Fibroblast of skin of abdomen (primary cell): ENCODE data around the gene BMP7.

Source experiments
- DNase-seq: peaks from one replicate; pipeline ENCODE4 v3.0.0-alpha.2; 2013

The BMP7 gene

GRCh38 chr20:57189713-57190112 is 76.7 kb downstream of the BMP7 start:
- no peak for DNase-seq

DNA sequence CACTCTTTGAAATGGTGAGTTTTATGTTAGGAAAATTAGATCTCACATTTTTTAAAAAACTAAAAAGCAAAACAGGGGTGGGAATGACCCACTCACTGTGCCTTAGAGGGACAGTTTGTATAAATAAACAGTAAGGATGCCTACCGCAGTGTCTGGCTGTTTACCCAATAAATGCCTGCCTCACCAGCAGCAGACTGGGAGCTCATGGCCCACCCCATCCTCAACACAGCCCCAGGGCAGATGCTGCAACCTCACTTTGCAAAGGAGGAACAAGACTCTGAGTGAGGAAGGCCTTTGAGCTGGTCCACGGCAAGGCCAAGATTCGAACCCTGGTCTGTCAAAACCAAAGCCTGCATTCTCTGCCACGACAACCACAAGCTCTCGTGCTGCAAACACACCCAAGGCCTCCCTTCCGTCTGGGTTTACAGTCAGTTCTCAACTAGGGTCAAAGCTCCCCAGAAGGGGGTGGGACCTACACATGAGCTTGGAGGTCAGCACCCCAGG is 77.8 kb downstream of the BMP7 start:
- no peak for DNase-seq

- DNase-seq: no peak
These were observed 78.4 kb downstream of the BMP7 start for GRCh38 chr20:57188056-57188455.

GRCh38 chr20:57187068-57187634 is 79.3 kb downstream of the BMP7 start:
- DNase-seq: no peak

GRCh38 chr20:57186192-57186591 is 80.2 kb downstream of the BMP7 start:
- DNase-seq: no peak

GRCh38 chr20:57185188-57185743 is 81.2 kb downstream of the BMP7 start:
- no peak for DNase-seq

GRCh38 chr20:57183457-57184009 is 82.9 kb downstream of the BMP7 start:
- no peak for DNase-seq

- DNase-seq: no peak
These were observed 84.8 kb downstream of the BMP7 start for GRCh38 chr20:57181639-57182038.

DNA sequence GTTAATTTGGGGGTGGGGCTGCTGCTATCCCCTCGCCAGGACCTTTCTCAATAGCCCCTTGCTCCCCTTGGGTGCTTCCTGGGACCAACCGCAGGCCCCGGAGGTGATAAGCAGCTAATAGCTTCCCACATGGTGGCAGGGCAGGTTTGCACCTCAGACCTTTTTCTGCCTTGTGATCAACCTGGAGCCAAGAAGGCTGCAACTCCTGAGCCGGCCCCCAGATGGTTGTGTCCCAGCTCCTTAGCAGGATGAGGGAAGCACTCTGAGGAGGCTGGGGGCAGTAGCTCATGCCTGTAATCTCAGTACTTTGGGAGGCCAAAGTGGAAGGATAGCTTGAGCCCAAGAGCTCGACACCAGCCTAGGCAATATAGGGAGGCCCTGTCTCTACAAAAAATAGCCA is 85.5 kb downstream of the BMP7 start:
- no peak for DNase-seq

DNA sequence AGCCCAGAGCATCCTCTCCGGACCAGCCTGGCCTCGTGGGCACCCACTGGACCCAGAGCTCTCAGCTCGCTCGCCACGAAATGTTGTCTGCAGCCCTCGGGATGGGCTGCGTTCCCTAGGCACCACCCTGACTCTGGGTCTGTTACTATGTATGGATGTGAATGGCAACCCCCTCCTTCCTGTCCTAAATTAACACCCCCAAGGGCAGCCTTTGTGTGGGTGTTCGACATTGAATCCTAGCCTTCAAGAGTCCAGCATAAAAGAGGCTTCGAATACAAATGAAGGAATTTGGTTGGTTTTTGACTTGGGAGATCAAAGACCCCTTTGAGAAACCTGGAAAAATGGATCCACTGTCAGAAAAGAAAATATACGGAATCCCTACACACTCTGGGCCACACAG is 86.1 kb downstream of the BMP7 start:
- DNase-seq: no peak

DNA sequence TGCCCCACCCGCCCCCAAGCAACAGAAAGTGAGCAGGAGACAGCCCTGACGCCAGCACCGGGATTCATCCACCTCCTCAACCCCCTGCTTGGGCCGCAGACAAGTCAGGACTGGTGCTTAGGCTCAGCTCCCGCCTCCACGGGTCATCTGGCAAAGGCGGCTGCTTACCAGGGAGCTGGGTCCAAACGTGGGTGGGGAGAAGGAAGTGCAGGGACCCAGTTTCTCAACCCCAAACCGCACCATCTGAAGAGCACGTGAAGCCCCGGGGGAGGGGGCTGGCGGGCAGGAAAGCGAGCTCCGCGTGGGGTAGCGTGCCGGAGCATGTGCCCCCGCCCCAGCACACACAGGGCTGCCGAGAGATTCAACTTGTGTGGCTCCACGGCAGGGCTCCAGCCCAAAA is 87.2 kb downstream of the BMP7 start:
- peak; percentile 7 for DNase-seq

GRCh38 chr20:57178582-57179111 is 87.8 kb downstream of the BMP7 start:
- no peak for DNase-seq

DNA sequence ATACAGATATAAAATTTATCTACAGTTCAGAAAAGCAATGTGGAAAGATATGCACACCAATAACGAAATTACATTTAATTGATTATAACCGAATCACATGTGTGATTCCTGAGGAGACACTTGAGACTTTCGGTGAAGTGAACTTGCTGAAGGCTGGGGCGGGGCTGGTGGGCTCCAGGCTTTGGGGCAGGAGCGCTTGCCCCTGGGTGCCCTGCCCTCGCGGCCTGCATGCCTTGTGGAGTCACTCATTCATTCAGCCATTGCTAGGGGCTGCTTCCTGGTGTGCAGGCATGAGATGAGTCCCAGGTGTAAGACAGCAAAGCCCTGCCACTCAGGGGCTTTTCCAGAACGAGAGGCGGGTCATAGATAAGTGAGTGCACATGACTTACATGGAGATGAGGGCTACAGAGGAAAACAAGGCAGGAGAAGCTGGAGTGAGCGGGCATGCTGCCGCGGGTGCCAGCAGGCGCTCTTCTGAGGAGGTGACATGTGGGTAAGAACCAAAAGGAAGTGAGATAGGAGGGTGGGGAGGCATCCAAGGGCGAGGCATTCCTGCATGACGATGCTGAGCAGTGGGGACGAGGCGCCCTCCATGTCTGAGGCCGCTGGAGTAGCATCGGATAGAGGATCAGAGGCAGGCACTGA is 88.7 kb downstream of the BMP7 start:
- no peak for DNase-seq

DNA sequence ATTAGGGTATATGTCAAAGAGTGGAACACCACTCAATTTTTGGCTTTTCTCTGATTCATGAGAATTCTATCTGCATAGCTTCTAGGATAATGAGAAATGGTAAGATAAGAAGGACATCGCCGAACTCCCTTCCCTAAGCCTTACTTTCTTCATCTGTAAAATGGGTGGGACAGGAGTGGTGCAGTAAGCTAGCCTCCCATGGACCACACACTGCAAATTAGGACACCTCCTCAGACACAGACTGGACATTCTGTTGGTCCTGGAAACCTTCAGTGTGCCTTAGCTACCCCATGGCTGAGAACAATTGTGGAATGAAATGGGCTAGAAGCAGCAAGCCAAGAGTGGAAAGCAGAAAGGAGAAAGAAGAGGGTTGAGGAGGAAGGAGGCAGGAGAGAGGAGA is 89.6 kb downstream of the BMP7 start:
- no peak for DNase-seq

GRCh38 chr20:57175397-57176010 is 90.9 kb downstream of the BMP7 start:
- DNase-seq: no peak

GRCh38 chr20:57174737-57175136 is 91.7 kb downstream of the BMP7 start:
- DNase-seq: no peak

- no peak for DNase-seq
These were observed 92.5 kb downstream of the BMP7 start for GRCh38 chr20:57173986-57174385.

DNA sequence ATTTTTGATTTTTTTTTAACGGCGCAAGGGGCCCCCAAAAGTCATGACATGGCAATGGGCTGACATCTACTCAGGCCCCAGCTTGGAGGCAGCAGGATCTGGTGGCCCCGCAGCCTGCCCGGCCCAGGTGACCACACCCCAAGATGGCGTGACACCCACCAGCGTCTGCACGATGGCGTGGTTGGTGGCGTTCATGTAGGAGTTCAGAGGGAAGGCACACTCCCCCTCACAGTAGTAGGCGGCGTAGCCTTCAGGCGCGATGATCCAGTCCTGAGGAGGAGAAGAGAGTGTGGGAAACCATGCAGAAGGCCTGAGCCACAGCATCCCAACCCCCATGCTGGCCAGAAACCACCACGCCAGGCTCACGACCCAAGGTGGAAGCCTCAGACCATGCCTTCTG is 93.4 kb downstream of the BMP7 start:
- DNase-seq: no peak

DNA sequence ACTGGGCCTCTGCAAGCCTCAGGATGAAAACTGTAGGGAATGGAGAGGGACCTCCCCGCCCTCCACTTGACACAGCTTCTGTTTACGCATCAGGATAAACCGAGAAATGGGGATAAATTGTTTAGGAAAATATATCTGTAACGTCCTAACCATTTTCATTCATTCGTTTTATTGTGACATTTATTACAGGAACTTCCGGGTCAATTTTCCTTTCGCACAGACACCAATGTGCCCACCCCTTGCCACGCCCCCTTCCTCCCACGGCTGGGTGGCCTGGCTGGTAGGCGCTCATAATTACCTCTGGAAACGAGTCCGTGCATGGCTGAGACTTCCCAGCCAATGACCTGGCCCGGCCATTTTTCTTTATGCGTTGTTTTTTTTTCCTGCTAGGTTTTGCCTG is 96.1 kb downstream of the BMP7 start:
- DNase-seq: no peak

- DNase-seq: no peak
These were observed 97.3 kb downstream of the BMP7 start for GRCh38 chr20:57169162-57169561.

- DNase-seq: peak; percentile 6
These were observed 98.3 kb downstream of the BMP7 start for GRCh38 chr20:57167971-57168701.

DNA sequence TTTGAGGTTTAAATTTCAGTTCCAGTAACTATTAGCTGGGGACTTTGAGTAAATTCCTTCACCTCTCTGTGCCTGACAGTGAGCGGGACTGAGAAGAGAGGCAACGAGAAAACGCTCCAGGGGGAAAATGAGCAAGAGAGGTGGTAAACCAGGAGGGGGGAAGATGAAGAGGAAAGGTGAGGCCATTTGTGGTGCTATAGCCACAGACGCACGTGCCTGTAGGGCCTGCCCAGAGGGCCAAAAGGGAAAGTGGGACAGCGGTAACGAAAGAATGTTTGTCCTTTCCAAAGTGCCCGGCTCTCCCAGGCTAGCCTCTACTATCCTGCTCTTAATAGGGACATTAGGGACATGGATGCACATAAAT is 99.2 kb downstream of the BMP7 start:
- DNase-seq: no peak
